RWPE2 (cell line): Measurements from ENCODE around the gene NCOR2.
A peak's percentile ranks its signal among the peaks of the same experiment; 100 is the strongest.

Experiments used
- ATAC-seq: fragments of 200-7000 bp; cut with Tn5 transposase; 3 replicates; pipeline ENCODE4 v1.9.1; 2021; ENCODE audit warnings: low read depth
- DNase-seq: peaks from one replicate; pipeline ENCODE4 v3.0.0-alpha.2; 2020; ENCODE audit warnings: low spot score
- H3K27ac ChIP-seq: fragments of 450-650 bp; 2 replicates; pipeline ENCODE4 v1.5.1; 2017; ENCODE audit warnings: mild to moderate bottlenecking; ENCODE audit not compliant: poor library complexity, severe bottlenecking
- H3K27me3 ChIP-seq: fragments of 250-450 bp; sonication (Bioruptor Pico); 2 replicates; pipeline ENCODE4 v1.5.1; 2021; ENCODE audit warnings: mild to moderate bottlenecking, moderate library complexity; ENCODE audit not compliant: insufficient read depth, poor library complexity, severe bottlenecking
- H3K36me3 ChIP-seq: fragments of 250-450 bp; sonication (Bioruptor Pico); 2 replicates; pipeline ENCODE4 v1.5.1; 2020; ENCODE audit warnings: low read depth, mild to moderate bottlenecking, moderate library complexity
- H3K4me1 ChIP-seq: fragments of 250-450 bp; sonication (Bioruptor Pico); 2 replicates; pipeline ENCODE4 v1.5.1; 2021; ENCODE audit warnings: mild to moderate bottlenecking, moderate library complexity; ENCODE audit not compliant: insufficient read depth, poor library complexity, severe bottlenecking
- H3K4me3 ChIP-seq: fragments of 250-450 bp; sonication (Bioruptor Pico); 2 replicates; pipeline ENCODE4 v1.5.1; 2021; ENCODE audit warnings: mild to moderate bottlenecking, moderate library complexity; ENCODE audit not compliant: severe bottlenecking
- H3K9me3 ChIP-seq: fragments of 250-450 bp; sonication (Bioruptor Pico); 2 replicates; pipeline ENCODE4 v1.5.1; 2021; ENCODE audit warnings: mild to moderate bottlenecking, moderate library complexity; ENCODE audit not compliant: severe bottlenecking
- TF ChIP-seq, protein P1 (sequence below): fragments of 450-650 bp; IDR thresholded peaks from one replicate; pipeline ENCODE4 v1.5.1; 2017; ENCODE audit warnings: mild to moderate bottlenecking, moderate library complexity; ENCODE audit not compliant: poor library complexity, severe bottlenecking

NCOR2 gene

DNA sequence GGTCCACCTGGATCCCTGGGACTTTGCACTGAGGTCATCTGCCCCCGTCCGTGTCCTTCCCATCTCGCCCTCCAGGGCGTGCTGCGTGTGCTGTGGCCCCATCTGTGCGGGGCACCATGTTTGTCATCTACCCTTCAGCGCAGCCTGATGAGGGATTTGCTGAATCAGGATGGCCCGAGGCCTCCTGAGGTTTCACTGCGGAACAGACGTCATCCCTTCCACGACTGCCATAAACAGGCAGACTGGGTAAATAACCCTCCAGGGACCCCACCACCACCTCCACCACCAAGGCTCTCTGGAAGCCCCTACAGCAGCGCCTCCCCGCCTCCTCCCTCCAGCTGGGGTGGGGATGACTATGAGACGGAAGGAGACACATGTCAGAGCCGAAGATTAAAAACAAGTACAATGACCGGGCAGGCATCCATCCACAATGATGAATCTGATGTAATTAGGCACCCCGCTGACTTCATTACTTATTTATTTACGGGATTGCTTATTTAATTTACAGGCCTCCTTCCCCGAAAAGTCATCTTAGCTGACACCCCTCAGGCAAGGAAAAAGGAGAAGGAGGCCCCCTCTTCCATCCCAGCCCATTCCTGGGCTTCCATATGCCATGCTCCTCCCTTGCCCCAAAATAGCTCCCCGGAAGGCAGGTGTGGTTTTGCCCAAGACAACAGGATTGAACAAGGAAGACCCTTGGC, 39.4 kb downstream of the NCOR2 start:
- Histone ChIP-seq H3K27me3 (no peaks in the 10 kb centered on the region), H3K36me3 (peaks cover 5% of the 10 kb centered on the region; the same call in 1 of the 2 replicates), H3K4me3 (no peak overlapping the region), H3K4me1 (peaks cover 25% of the 10 kb centered on the region), H3K27ac (no peak overlapping the region), H3K9me3 (no peaks in the 10 kb centered on the region)
- ATAC-seq (no peak), DNase-seq (no peak)
- TF ChIP-seq, protein P1, sequence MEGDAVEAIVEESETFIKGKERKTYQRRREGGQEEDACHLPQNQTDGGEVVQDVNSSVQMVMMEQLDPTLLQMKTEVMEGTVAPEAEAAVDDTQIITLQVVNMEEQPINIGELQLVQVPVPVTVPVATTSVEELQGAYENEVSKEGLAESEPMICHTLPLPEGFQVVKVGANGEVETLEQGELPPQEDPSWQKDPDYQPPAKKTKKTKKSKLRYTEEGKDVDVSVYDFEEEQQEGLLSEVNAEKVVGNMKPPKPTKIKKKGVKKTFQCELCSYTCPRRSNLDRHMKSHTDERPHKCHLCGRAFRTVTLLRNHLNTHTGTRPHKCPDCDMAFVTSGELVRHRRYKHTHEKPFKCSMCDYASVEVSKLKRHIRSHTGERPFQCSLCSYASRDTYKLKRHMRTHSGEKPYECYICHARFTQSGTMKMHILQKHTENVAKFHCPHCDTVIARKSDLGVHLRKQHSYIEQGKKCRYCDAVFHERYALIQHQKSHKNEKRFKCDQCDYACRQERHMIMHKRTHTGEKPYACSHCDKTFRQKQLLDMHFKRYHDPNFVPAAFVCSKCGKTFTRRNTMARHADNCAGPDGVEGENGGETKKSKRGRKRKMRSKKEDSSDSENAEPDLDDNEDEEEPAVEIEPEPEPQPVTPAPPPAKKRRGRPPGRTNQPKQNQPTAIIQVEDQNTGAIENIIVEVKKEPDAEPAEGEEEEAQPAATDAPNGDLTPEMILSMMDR: no peak

DNA sequence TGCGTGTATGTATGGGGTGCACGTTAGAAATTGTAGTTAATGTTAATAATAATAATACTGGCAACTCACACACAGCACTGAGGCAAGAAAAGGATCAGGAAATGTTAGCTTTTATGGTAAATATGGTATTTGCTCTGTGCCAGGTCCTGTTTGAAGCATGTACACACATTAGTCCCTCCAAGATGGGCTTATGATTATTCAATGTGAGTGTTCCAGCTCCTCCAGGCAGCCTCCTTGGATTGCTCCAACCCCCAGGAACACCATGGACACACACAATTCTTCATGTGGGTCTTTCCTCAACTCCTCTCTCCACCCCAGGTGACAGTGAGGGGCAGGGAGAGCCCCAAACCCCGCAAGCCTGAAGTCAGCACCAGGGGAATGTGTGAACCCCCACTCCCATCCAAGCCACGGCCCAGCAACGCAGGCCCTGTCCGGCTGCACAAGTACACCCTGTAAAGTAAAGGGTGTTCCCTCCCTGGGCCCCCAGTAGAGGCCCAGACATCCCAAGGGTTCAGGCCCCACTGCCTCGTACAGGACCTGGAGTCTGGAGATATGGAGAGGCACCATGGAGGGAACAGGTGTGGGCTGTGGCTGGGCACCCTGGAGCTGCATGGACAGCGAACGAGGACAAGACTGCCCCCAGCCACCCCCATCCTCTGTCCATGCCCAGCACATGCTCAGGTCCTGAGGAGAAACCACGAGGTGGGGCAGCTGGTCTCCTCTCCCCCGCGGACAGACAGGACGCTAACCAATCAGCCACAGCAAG, 41.3 kb downstream of the NCOR2 start:
- DNase-seq (no peak), ATAC-seq (no peak)
- H3K27me3 ChIP-seq: no peaks in the 10 kb centered on the region
- TF ChIP-seq, protein P1: no peak
- no peak overlapping the region for H3K4me3 ChIP-seq
- H3K4me1 ChIP-seq: peaks cover 30% of the 10 kb centered on the region
- H3K9me3 ChIP-seq: no peaks in the 10 kb centered on the region
- peaks cover 5% of the 10 kb centered on the region; the same call in 1 of the 2 replicates for H3K36me3 ChIP-seq
- H3K27ac ChIP-seq: peak overlapping the region; percentile 97

DNA sequence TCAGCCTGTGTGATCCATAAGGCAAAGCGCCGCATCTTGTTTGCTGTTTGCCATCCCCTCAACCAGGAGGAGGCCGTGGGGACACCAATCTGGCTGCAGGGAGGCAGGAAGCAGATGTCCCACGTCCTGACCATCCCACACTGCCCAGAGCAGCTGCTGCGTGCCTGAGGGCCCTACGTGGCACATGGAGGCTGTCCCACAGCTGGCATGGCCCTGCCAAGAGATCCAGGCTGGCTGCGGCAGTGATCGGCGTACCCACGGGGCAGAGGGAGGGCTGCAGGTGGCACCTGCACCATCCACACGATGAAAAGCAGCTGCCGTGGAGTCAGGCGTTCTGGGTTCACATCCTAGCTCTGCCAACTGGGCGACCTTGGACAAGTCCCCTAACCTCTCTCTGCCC, 42.0 kb downstream of the NCOR2 start:
- H3K36me3 ChIP-seq: peaks cover 5% of the 10 kb centered on the region; the same call in 1 of the 2 replicates
- H3K27me3 ChIP-seq: no peaks in the 10 kb centered on the region
- H3K4me1 ChIP-seq: peaks cover 35% of the 10 kb centered on the region
- peak overlapping the region; percentile 97 for H3K27ac ChIP-seq
- DNase-seq: no peak
- TF ChIP-seq, protein P1: no peak
- no peaks in the 10 kb centered on the region for H3K9me3 ChIP-seq
- H3K4me3 ChIP-seq: no peak overlapping the region
- ATAC-seq: no peak

DNA sequence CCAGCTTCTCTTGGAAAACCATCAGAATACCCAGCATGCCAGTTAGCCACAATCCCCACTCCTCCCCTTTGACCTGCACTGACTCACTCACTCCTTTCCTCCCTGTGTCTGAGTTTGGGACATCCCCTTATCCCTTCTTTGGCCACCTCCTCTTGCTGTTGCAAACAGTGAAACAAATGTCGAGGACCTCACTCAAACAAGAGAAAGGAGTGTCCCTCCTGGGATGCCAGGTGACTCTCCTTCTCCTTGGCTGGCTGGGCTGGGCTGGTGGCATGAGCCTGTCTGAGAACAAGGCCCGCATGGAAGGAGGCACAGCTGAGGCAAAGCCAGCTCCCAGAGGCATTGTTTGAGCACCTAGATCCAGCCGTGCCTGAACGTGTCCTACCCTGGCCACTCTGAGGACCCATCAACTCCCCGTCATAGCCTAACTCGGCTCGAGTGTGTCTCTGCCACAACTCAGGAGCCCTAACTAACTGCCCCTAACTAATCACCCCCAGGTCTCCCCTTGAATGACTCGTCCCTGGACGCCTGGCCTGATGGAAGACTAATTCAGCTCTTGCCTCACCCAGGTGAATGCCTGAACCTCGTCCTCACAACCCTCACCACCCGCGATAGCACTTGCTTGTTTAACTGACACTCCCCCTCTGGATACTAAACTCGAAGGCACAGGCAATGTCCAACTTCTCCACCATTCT, 43.0 kb downstream of the NCOR2 start:
- Histone ChIP-seq H3K36me3 (no peaks in the 10 kb centered on the region), H3K27ac (peak overlapping the region; percentile 97), H3K4me3 (no peak overlapping the region), H3K4me1 (peaks cover 45% of the 10 kb centered on the region), H3K27me3 (no peaks in the 10 kb centered on the region), H3K9me3 (no peaks in the 10 kb centered on the region)
- ATAC-seq (peak; percentile 35; the same call in 2 of the 3 replicates), DNase-seq (no peak)
- TF ChIP-seq, protein P1: no peak
